Measurements from ENCODE around the gene ABCA4.

DNA sequence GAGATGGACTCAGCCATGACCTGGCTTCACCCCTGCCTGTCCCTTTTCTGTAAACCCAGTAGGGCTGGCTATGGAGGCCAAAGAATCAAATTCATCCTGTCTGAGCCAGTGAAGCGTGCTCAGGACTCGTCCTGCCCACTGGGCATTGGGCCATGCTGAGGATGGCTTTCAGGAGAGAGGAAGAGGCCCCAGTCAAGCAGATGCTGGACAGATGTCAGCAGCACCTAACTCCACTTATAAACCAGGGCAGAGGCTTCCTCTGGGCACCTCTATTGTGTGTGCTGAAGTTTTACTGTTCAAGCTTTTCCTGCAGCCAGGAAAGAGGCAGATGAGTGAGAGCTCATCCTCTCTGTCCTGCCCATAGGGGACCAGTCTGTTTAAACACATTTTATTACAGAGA is 114.3 kb downstream of the ABCA4 start:
- TF ChIP-seq, protein P1, sequence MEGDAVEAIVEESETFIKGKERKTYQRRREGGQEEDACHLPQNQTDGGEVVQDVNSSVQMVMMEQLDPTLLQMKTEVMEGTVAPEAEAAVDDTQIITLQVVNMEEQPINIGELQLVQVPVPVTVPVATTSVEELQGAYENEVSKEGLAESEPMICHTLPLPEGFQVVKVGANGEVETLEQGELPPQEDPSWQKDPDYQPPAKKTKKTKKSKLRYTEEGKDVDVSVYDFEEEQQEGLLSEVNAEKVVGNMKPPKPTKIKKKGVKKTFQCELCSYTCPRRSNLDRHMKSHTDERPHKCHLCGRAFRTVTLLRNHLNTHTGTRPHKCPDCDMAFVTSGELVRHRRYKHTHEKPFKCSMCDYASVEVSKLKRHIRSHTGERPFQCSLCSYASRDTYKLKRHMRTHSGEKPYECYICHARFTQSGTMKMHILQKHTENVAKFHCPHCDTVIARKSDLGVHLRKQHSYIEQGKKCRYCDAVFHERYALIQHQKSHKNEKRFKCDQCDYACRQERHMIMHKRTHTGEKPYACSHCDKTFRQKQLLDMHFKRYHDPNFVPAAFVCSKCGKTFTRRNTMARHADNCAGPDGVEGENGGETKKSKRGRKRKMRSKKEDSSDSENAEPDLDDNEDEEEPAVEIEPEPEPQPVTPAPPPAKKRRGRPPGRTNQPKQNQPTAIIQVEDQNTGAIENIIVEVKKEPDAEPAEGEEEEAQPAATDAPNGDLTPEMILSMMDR (IDR thresholded peaks at IDR 0.05; ENCODE audit: low read length): no peak
- no peak for TF ChIP-seq EZH2phosphoT487 (IDR thresholded peaks at IDR 0.05; ENCODE audit: low read length)
